ENCODE results near the gene ABO.
"Not testable (repeated sequence)": the region's sequence is repeated elsewhere in the genome, so short reads cannot be mapped to it uniquely, and the experiment has no call there.

Gene ABO

DNA sequence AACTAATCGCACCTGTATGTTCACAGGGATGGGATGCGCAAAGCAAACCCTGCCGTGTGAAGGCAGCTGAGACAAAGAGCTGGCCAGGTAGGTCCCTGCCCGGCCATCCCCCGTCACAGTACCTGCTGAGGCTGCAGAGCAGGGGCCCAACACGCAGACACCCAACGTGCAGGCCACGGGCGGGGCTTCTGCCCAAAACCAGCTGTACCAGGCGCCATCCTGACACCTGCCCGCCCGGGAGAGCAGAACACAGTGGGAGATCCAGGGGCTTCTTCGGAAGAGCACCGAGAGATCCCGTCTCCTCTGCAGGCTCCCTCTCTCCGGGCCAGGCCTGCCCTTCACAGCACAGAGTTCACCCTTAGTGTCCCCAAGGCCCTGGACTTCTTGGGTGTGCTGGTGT lies 28.4 kb downstream of the ABO start:
- no peak for DNase-seq (ENCODE audit: low read depth in 2 of 2)

DNA sequence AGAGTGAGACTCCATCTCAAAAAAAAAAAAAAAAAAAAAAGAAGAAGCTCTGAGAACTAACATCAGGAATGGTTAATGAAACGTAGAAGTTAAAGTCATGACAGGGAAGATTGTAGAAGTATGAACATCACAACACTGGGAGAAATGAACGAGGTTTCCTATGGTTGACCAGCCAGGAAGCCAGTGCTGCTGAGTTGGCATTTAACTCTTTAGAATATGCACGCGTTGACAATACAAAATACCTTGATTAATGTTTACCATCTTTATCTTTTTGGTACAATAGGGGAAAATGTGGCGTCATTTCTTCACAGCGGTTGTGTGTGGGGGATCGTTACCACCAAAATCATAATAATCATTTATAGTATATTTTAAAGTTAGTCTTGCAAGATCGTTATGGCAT lies 32.0 kb downstream of the ABO start:
- DNase-seq (ENCODE audit: low read depth in 2 of 2), result no peak

GRCh38 chr9:133242241-133242640 lies 32.8 kb downstream of the ABO start:
- no peak for DNase-seq (ENCODE audit: low read depth in 2 of 2)

GRCh38 chr9:133239533-133240090 lies 35.4 kb downstream of the ABO start:
- no peak for DNase-seq (ENCODE audit: low read depth in 2 of 2)

- DNase-seq (ENCODE audit: low read depth in 2 of 2), result peak; percentile 68 to 74
These were observed 36.0 kb downstream of the ABO start for GRCh38 chr9:133238851-133239532.

DNA sequence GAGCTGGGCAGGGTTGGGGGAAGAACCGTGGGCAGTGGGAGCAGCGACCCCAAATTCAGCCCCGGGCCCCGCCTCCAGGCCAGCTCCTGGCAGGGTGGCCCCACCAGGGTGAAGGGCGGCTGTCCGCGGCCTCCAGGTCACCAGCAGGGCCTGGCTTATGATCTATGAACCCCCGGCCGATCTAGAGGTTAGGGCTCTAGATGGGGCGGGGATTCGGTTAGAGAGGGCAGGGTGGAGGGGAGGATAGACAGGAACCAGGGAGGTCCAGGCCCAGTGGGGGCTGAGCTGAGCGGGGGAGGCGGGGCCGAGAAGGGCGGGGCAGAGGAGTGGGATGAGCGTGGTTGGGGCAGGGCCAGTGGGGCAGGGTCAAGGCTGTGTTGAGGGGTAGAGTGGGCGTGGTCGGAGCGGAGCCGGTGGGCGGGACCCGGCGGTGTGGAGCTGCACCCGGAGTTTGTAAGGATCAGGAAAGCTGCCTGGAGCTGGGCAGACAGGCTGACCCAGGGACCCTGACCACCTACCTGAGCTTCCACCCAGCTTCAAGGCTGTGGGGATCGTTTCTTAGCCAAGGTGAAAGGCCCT lies 36.6 kb downstream of the ABO start:
- peak; percentile 18 to 26 for DNase-seq (ENCODE audit: low read depth in 2 of 2)

GRCh38 chr9:133237035-133237731 lies 37.8 kb downstream of the ABO start:
- DNase-seq (ENCODE audit: low read depth in 2 of 2), result no peak

DNA sequence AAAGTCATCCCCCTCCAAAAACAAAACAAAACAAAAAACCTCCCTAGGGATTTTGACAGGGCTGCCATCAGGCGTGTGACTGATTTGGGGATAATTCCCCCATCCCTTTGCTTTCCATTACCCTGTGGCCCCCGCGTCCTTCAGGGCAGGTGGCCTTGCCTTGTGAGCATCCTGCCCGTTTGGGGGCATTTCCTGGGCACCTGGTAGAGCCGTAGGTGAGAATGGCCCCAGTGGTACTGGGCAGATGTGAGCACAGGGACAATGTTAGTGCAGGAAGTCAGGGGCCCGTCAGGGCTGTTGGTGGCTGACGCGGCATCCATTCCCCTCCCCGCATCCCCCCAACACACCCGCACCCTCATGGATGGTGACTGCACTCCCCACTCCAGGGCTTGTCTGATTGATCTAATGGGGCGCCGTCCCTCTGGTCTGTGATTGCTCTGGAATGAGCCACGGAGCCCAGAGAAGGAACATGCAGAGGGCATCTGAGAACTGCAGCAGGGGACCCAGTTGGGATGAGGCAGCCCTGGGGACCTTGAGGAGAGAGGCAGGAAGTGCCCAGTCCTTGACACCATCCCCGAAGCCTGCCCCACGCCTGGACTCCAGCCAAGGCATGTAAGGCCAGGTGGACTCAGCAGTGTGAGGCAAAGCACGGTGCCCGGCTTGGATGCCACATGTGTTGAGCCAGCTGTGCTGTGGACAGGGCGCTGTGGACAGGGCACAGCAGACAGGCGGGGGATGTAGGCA lies 38.5 kb downstream of the ABO start:
- DNase-seq (ENCODE audit: low read depth in 2 of 2), result not testable (repeated sequence)

DNA sequence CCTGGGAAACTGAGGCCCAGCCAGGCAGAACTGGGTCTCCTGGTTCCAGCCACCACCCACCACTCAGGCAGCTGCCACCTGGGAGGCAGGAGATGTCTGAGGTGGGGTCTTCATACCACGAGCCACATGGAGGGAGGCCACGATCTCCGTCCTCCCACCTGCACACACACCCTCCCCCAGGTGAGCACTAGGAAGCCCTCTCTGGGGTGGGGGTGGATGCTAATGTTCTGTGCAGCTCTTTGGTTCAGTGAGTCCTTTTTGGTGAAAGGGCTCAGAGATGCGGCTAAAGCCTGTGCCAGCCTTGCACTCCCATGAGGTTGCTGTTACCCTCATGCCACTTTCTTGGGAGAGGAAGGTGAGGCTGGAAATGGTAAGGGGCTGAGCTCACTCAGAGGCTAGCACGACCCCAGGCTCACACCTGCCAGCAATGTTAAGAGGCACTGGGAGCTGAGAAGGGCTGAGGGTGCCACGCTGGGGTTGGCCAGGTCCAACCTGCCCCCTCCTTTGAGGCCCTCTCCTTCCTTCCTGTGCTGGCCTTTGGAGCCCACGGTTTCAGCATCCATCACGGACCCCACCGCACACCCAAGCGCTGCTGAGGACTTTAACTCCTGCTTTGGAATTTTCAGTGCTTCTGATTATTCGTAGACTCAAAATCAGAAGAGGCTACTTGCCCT lies 39.3 kb downstream of the ABO start:
- no peak for DNase-seq (ENCODE audit: low read depth in 2 of 2)

- no peak for DNase-seq (ENCODE audit: low read depth in 2 of 2)
These were observed 40.3 kb downstream of the ABO start for GRCh38 chr9:133234577-133235322.

DNA sequence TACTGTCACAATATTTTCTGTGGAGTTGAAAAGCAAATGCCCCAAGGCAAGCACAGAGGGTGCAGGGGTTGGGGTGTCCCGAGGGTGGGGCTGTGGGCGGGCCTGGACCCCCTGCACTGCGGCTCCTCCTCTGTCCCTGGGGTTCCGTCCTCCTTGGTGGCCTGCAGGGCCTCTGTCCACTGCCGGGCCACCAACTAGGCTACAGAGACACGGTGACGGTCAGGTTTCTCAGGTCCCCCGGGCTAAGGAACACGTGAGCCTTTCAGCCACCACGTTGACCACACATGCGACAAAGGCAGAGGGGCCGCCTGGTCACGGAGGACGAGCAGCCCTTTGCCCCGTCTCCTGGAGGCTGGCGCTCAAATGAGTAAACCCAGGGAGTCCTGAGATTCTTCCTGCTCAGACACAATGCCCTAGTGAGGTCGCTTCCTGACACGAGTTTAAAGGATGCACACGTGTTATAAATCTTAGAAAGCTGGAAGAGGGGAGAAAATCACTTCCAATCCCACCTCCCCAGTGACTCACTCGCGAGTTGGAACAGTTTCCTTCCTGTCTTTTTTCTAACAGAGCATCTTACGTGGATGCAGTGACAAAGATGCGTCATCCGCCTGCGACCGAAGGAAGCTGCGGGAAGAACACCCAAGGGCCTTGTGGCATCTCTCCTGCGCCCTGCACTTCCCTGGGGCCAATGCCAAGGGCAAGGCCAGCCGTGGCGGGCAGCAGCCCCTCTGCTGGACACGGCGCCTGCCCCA lies 41.1 kb downstream of the ABO start:
- DNase-seq (ENCODE audit: low read depth in 2 of 2), result no peak

- not testable (repeated sequence) for DNase-seq (ENCODE audit: low read depth in 2 of 2)
These were observed 43.0 kb downstream of the ABO start for GRCh38 chr9:133231934-133232568.

DNA sequence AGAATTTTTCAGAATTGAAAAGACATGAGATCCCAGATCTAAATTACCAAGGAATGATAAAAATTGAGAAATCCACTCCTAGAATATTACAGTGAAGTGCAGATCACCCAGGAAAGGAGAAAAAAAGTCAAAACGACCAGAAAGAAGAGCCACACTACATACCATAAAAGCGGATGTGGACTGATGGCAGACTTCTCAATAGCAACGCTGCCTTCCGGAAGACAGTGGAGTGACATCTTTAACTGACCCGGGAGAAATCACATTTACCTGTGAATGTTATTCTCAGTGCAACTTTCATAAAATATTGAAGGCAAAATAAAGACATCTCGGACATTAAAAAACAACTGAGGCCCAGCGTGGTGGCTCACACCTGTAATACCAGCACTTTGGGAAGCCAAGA lies 44.5 kb downstream of the ABO start:
- not testable (repeated sequence) for DNase-seq (ENCODE audit: low read depth in 2 of 2)

DNA sequence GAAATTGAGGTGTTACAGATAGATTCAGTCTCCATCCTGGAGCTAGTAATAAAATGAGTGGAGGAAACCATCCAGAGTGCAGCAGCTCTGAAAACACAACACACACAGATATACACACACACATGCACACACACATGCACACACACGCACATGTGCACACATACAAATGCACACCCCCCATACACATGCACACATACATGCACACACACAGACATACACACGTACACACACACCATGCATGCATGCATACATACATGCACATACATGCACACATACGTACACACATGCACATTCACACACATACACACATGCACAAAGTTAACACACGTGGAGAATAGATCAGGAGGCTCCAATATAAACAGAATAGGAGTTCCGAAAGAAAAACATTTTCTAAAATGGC lies 44.9 kb downstream of the ABO start:
- DNase-seq (ENCODE audit: low read depth in 2 of 2), result no peak

- DNase-seq (ENCODE audit: low read depth in 2 of 2), result not testable (repeated sequence)
These were observed 46.4 kb downstream of the ABO start for GRCh38 chr9:133228474-133229193.

DNA sequence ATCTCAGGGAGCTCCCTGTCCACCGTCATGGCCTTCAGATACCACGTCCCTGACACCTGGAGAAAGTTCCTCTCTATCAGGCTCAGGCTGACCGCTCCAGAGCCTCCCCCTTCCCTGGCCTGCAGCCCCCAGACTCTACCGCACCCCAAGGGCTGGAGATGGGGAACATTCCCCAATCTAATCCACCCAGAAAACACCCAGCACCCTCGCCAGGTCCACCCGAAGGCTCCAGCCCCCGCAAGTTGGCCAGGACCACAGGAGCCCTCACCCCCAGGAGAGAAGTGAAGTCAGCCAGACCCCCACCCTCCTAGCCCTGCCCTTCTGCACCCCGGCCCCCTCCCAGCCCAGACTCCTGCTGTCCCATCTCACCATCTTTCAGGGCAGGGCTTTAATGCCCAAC lies 47.0 kb downstream of the ABO start:
- not testable (repeated sequence) for DNase-seq (ENCODE audit: low read depth in 2 of 2)

DNA sequence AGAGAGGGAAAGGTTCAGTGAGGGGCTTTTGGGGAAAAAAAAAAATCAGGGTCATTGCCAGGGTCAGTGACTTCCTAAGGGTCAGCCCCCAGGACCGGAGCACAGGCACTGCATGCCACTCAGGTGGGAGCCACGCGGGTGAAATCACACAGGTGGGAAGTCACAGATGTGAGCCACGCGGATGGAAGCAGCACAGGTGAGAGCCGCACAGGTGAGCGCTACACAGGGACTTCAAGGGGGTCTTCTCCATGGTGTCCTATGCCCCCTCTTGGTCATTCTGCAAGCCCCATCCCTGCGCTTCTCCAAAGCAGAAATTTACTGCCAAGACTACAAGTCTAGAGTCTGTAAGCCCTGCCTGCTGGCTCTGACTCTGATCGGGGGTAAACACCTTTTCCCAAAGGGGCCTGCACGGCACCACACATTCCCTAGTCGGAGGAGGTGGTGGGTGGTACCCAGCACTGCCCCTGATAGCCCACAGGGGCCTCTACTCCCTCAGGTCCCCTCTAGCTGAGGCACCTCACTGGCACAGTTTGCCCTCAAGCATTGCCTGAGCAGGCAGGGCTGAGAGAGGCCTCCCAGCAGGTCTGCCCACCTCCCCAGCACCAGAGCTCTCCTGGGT lies 47.6 kb downstream of the ABO start:
- no peak for DNase-seq (ENCODE audit: low read depth in 2 of 2)

All from stimulated activated CD4-positive, alpha-beta T cell treated with anti-CD3 and anti-CD28 coated beads, Interleukin-4, amount 100 ng/mL, for 48 hours (primary cell).